Adrenal gland (tissue), 12 donors: ENCODE results near the gene NPHS2. TPM values are rescaled to one million over a fixed set of nuclear protein-coding genes. Genes with fewer than 3 reads are reported as not detected.

Source experiments
- DNase-seq, 7 donors: peaks; one replicate each; pipeline ENCODE4 v3.0.0-alpha.2; 2019 to 2020
- H3K27ac ChIP-seq, 5 donors: fragments of 200-600 bp; sonication (generic) in 4 of 5; 1 replicate in 3 of 5; 2 replicates in 2 of 5; pipeline versions ENCODE4 v1.5.1 to v1.8.0; 2016 to 2020; ENCODE audit warnings: mild to moderate bottlenecking in 1 of 5
- H3K27me3 ChIP-seq: fragments of 200-600 bp; 2 replicates; pipeline ENCODE4 v1.8.0; 2021
- H3K36me3 ChIP-seq, 2 donors: fragments of 200-600 bp; replicated peaks in 1 of 2; 1 replicate in 1 of 2; 2 replicates in 1 of 2; pipeline versions ENCODE4 v1.5.1 to v1.8.0; 2018 to 2022
- H3K4me1 ChIP-seq, 2 donors: fragments of 200-600 bp; replicated peaks in 1 of 2; 1 replicate in 1 of 2; 2 replicates in 1 of 2; pipeline versions ENCODE4 v1.5.1 to v1.8.0; 2018 to 2021
- H3K4me3 ChIP-seq, 4 donors: fragments of 200-600 bp; sonication (generic) in 3 of 4; one replicate each; pipeline ENCODE4 v1.5.1; 2016 to 2018
- H3K9me3 ChIP-seq, 3 donors: fragments of 200-600 bp; sonication (generic) in 1 of 3; replicated peaks in 1 of 3; 1 replicate in 2 of 3; 2 replicates in 1 of 3; pipeline versions ENCODE4 v1.5.1 to v1.8.0; 2016 to 2021
- POLR2A ChIP-seq, 2 donors: fragments of 450-650 bp; IDR thresholded peaks; one replicate each; pipeline ENCODE4 v1.6.1; 2017; ENCODE audit warnings: antibody characterized with exemption in 2 of 2, mild to moderate bottlenecking in 2 of 2, moderate library complexity in 1 of 2
- WGBS, 4 donors: extraction: QIAGEN DNeasy Blood & Tissue Kit in 2 of 4; methylation state at CpG; one replicate each; pipeline versions ENCODE4 v1.1.5 to v1.1.7; 2013 to 2017; 5-methylcytosine and 5-hydroxymethylcytosine counted together
- intact Hi-C, 2 donors: fragments of 100-400 bp; cut with DNase I; formaldehyde crosslinking; loops; one replicate each; pipeline versions ENCODE4 v1.14.1 to v1.15.0; 2022 to 2023
- polyA plus RNA-seq, 3 donors: library from polyadenylated mRNA; stranded (reverse); fragments of 200-250 nt in 2 of 3; fragments of 350-450 nt in 1 of 3; fragmentation: Illumina TruSeq in 1 of 3; extraction: RNeasy Lipid Tissue Mini Kit (QIAGEN cat#74804) in 1 of 3; gene quantifications; one replicate each; pipeline ENCODE4 v1.2.3, GENCODE V29; 2013 to 2014
- total RNA-seq, 9 donors: library from RNA; depleted of rRNA in 4 of 9; stranded (reverse); fragments of >200 nt in 4 of 9; fragments of 120-200 nt in 1 of 9; fragmentation: NEBNext Ultra II Directional in 1 of 9; extraction: Animal tissue kit (Norgen Biotek cat#: 25700) in 1 of 9; gene quantifications; one replicate each; pipeline versions ENCODE4 v1.1.0 to v1.2.4, GENCODE V29; 2013 to 2023
- TF ChIP-seq, protein P1 (sequence below), 6 experiments: fragments of 450-650 bp in 4 of 6; fragments of 200-600 bp in 2 of 6; sonication (generic) in 1 of 6; IDR thresholded peaks; 1 replicate in 5 of 6; 2 replicates in 1 of 6; pipeline versions ENCODE4 v1.5.1 to v1.8.0; 2016 to 2021; ENCODE audit warnings: antibody characterized with exemption in 6 of 6, mild to moderate bottlenecking in 2 of 6, moderate library complexity in 1 of 6
- donor health status: healthy with polysubstance abuse.
- donor health status: Bipolar disorder and iron deficiency.
- donor health status: DM: yes; HTN: yes; CAD: no.
- donor health status: DM: no; HTN: no; CAD: no.
- donor health status: DM: no; HTN: no; CAD: no.
- donor health status: DM: yes; HTN: yes; CAD: no.

The NPHS2 gene
- total and polyA plus RNA-seq, 12 donors = not detected

DNA sequence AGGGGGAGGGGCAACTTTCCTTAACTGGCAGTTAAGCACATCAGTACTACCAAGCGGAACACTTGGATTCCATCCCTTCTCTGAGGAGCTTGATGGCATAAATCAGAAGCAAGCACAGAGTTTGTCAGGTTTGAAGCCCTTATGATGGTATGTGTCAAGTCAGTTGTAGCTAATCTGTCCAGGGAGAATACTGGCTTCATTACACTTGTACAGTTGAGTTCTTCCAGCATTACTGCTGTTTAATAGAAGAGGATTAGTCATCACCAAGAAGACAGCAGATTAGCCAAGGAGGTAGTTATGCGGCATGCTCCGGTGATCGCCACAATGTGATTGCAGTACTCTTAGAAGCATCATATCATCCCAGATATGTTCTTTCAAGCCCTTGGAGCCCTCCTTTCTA lies 13.8 kb upstream of the NPHS2 start:
- Histone ChIP-seq H3K9me3 (no peaks in the 10 kb centered on the region), H3K4me1 (peaks cover 0 to 6% of the 10 kb centered on the region in 2 donors), H3K27me3 (peaks cover 17% of the 10 kb centered on the region), H3K36me3 (no peaks in the 10 kb centered on the region), H3K4me3 (no peak overlapping the region), H3K27ac (no peak overlapping the region)
- no peak for TF ChIP-seq POLR2A (IDR thresholded peaks at IDR 0.05)
- TF ChIP-seq, protein P1, sequence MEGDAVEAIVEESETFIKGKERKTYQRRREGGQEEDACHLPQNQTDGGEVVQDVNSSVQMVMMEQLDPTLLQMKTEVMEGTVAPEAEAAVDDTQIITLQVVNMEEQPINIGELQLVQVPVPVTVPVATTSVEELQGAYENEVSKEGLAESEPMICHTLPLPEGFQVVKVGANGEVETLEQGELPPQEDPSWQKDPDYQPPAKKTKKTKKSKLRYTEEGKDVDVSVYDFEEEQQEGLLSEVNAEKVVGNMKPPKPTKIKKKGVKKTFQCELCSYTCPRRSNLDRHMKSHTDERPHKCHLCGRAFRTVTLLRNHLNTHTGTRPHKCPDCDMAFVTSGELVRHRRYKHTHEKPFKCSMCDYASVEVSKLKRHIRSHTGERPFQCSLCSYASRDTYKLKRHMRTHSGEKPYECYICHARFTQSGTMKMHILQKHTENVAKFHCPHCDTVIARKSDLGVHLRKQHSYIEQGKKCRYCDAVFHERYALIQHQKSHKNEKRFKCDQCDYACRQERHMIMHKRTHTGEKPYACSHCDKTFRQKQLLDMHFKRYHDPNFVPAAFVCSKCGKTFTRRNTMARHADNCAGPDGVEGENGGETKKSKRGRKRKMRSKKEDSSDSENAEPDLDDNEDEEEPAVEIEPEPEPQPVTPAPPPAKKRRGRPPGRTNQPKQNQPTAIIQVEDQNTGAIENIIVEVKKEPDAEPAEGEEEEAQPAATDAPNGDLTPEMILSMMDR (IDR thresholded peaks at IDR 0.05) = no peak
- intact Hi-C loops = no loop called here
- no peak for DNase-seq
- WGBS, 4 donors = 94 to 100% (median 97%) methylated on average over 4 of the region's 4 CpGs

DNA sequence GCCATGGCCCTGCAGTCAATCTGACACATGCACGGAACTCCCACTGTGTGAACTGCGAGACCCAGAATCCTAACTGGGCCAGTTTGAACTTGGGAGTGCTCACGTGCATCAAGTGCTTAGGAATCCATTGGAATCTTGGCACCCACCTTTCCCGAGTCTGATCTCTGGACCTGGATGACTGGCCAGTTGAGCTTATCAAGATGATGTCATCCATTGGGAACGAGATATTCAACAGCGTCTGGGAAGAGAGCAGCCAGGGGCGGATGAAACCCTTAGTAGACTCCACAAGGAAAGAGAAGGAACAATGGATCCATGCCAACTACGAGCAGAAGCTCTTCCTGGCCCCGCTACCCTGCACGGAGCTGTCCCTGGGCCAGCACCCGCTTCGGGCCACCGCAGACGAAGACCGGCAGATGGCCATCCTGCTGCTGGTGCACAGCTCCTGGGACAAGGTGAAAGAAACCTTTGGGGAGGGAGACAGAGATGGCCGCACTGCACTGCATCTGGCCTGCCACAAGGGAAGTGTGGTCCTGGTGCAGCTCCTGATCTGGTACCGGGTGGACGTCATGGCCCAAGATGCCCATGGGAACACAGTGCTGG lies 12.8 kb upstream of the NPHS2 start:
- TF ChIP-seq POLR2A (IDR thresholded peaks at IDR 0.05) = no peak
- TF ChIP-seq, protein P1 (IDR thresholded peaks at IDR 0.05) = no peak
- Histone ChIP-seq H3K27me3 (peaks cover 17% of the 10 kb centered on the region), H3K27ac (no peak overlapping the region), H3K36me3 (no peaks in the 10 kb centered on the region), H3K4me3 (no peak overlapping the region), H3K9me3 (no peaks in the 10 kb centered on the region), H3K4me1 (peaks cover 0 to 6% of the 10 kb centered on the region in 2 donors)
- WGBS, 4 donors = 84 to 93% (median 90%) methylated on average over 9 to 18 of the region's 18 CpGs
- no peak for DNase-seq
- intact Hi-C loops = no loop called here

DNA sequence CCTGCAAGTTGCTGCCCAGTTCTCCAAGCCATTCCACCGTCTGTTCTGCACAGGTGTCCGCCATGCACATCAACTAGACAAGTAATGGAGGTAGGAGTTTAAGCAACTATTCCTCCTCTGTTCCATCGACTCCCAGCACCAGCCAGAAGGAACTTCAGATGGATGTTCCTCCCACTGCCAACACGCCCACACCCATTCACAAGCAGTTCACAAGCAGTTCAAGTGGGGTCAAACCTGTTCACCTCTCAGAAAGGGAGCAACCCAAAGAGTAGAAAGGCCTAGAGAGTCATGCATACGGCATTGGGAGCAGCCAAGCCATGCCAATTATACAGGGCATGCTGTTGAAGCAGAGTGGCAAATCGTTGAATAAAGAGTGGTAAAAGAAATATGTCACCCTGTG lies 11.6 kb upstream of the NPHS2 start:
- intact Hi-C loops = no loop called here
- H3K27me3 ChIP-seq = peaks cover 11% of the 10 kb centered on the region
- H3K4me1 ChIP-seq = peaks cover 0 to 6% of the 10 kb centered on the region in 2 donors
- no peaks in the 10 kb centered on the region for H3K36me3 ChIP-seq
- no peak overlapping the region for H3K27ac ChIP-seq
- 93 to 94% (median 94%) methylated on average over 6 of the region's 6 CpGs for WGBS, 4 donors
- DNase-seq = no peak
- no peak overlapping the region for H3K4me3 ChIP-seq
- H3K9me3 ChIP-seq = no peaks in the 10 kb centered on the region
- TF ChIP-seq, protein P1 (IDR thresholded peaks at IDR 0.05) = no peak
- no peak for TF ChIP-seq POLR2A (IDR thresholded peaks at IDR 0.05)

DNA sequence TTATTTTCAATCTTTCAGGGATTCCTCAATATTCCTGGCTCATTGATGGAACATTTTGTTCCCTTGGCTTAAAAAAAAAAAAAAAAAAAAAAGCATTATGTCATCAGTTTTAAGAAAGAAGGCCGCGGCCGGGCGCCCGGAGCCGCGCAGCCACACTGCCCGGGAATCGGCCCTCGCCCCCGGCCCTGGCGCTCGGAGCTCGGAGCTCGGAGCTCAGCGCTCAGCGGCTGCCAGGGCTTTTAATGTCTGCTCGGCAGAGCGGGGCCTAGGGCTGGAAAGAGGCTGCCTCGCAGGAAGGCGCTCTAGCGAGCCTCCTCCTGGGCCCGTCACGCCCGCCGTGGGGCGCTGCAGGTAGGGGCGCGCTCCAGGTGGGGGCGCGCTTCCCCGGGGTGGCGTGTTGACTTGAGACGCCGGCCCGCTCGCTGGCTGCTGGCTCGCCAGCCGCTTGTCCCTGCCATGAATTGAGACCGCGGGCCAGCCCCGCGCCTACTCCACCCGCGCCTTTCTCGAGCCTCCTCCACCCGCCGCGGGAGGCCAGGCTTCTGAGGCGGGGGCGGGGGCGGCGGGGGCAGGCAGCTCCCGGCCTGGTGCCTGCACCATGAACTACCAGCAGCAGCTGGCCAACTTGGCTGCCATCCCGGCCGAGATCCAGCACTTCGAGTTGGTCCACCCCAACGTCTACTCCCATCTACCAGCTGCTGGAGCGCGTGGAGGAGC lies 10.5 kb upstream of the NPHS2 start:
- Histone ChIP-seq H3K9me3 (no peaks in the 10 kb centered on the region), H3K4me3 (peak overlapping the region in 2 of 4 donors; percentile 19 to 23), H3K27ac (peak overlapping the region; percentile 41 to 78 (median 70)), H3K4me1 (no peaks in the 10 kb centered on the region), H3K27me3 (peaks cover under 1% of the 10 kb centered on the region), H3K36me3 (no peaks in the 10 kb centered on the region)
- intact Hi-C loops = no loop called here
- WGBS, 4 donors = 0 to 6% (median 4%) methylated on average over 21 to 60 of the region's 60 CpGs
- TF ChIP-seq POLR2A (IDR thresholded peaks at IDR 0.05) = peak in 1 of 2 donors; percentile 53
- TF ChIP-seq, protein P1 (IDR thresholded peaks at IDR 0.05) = peak; percentile 31 to 65 (median 52)
- DNase-seq = peak; percentile 65 to 76 (median 72)
